Pancreas (tissue), 10 donors: ENCODE measurements around the gene GPR84. TPM values are rescaled to one million over a fixed set of nuclear protein-coding genes. Genes with fewer than 3 reads are reported as not detected.

Source experiments
- ATAC-seq, 4 donors: fragments of 200-7000 bp; cut with Tn5 transposase; one replicate each; pipeline versions ENCODE4 v1.8.0 to v1.9.1; 2020; ENCODE audit warnings: mild to moderate bottlenecking in 4 of 4, moderate library complexity in 4 of 4
- DNase-seq, 6 donors: peaks; one replicate each; pipeline ENCODE4 v3.0.0-alpha.2; 2020
- FAIRE-seq: peaks from 2 replicates; lab custom pipeline; 2012; peaks lifted over from hg19 to GRCh38; lab: Jason Lieb, UNC
- H3K27ac ChIP-seq, 4 donors: fragments of 200-600 bp; sonication (generic); 1 replicate in 3 of 4; 2 replicates in 1 of 4; pipeline versions ENCODE4 v1.5.0 to v1.8.0; 2020
- H3K27me3 ChIP-seq, 4 donors: fragments of 200-600 bp; one replicate each; pipeline ENCODE4 v1.8.0; 2021
- H3K36me3 ChIP-seq, 3 donors: fragments of 200-600 bp; sonication (generic) in 1 of 3; one replicate each; pipeline versions ENCODE4 v1.5.0 to v1.8.0; 2020 to 2021
- H3K4me1 ChIP-seq, 3 donors: fragments of 200-600 bp; one replicate each; pipeline ENCODE4 v1.8.0; 2021
- H3K4me3 ChIP-seq, 4 donors: fragments of 200-600 bp; sonication (generic) in 2 of 4; one replicate each; pipeline versions ENCODE4 v1.5.0 to v1.8.0; 2020 to 2021
- H3K9me3 ChIP-seq, 4 donors: fragments of 200-600 bp; one replicate each; pipeline ENCODE4 v1.8.0; 2021
- WGBS, 2 donors: extraction: QIAGEN DNeasy Blood & Tissue Kit; methylation state at CpG; one replicate each; pipeline ENCODE4 v1.1.7; 2013; 5-methylcytosine and 5-hydroxymethylcytosine counted together
- intact Hi-C, 3 donors: fragments of 100-400 bp; cut with DNase I; formaldehyde crosslinking; loops; one replicate each; pipeline versions ENCODE4 v1.11.1 to v1.14.2; 2022
- polyA plus RNA-seq, 2 donors: library from polyadenylated mRNA; stranded (reverse); fragments of 200-250 nt; gene quantifications; one replicate each; pipeline ENCODE4 v1.2.3, GENCODE V29; 2013
- total RNA-seq, 6 donors: library from RNA; stranded (reverse); fragmentation: NEBNext Ultra II Directional in 4 of 6; extraction: Animal tissue kit (Norgen Biotek cat#: 25700) in 4 of 6; gene quantifications; one replicate each; pipeline versions ENCODE4 v1.2.1 to v1.2.4, GENCODE V29; 2021 to 2023
- TF ChIP-seq, protein P1 (sequence below), 4 donors: fragments of 200-600 bp; sonication (generic) in 3 of 4; IDR thresholded peaks; one replicate each; pipeline versions ENCODE4 v1.5.0 to v1.8.0; 2021; ENCODE audit warnings: antibody characterized with exemption in 4 of 4
- donor health status: healthy with polysubstance abuse.
- donor health status: DM: no; HTN: no; CAD: no; lungs with moderate emphysema.
- donor health status: DM: no; HTN: no; CAD: no.
- donor health status: control.
- donor health status: control.
- donor health status: Bipolar disorder and iron deficiency.
- donor health status: DM: yes; HTN: yes; CAD: no.
- donor health status: DM: no; HTN: no; CAD: no.
- donor health status: DM: no; HTN: no; CAD: no.
- donor health status: DM: yes; HTN: yes; CAD: no.

GPR84 gene
- total and polyA plus RNA-seq, 8 donors = 0.09 to 0.87 (median 0.39) TPM; not detected in 2

DNA sequence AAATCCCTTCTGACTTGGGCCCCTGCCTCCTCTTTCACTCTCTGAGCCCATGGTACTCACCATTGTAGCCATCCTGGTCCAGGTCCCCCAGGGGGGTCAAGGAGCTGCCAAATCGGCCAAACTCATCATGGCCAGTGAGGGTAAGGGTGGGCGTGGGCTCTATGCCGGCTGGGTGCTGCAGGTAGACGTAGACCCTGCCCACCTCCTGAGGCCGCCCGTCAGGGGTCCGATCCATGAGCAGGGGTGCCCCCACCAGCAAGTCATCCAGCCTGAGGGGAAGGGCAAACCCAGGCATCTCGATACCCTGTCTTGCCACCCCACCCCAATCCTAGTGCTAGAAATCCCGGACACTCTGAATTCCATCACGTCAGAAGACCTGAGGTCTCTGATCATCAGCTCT is 40.8 kb upstream of the GPR84 start:
- FAIRE-seq (no peak), ATAC-seq (no peak), DNase-seq (no peak)
- intact Hi-C loops = no loop called here
- 74 to 84% methylated on average over 10 of the region's 10 CpGs for WGBS, 2 donors
- Histone ChIP-seq H3K4me1 (no peaks in the 10 kb centered on the region), H3K27ac (no peak overlapping the region), H3K27me3 (no peaks in the 10 kb centered on the region), H3K4me3 (no peak overlapping the region), H3K9me3 (no peaks in the 10 kb centered on the region), H3K36me3 (peaks cover 0 to 26% (median 8%) of the 10 kb centered on the region in 3 donors)
- TF ChIP-seq, protein P1, sequence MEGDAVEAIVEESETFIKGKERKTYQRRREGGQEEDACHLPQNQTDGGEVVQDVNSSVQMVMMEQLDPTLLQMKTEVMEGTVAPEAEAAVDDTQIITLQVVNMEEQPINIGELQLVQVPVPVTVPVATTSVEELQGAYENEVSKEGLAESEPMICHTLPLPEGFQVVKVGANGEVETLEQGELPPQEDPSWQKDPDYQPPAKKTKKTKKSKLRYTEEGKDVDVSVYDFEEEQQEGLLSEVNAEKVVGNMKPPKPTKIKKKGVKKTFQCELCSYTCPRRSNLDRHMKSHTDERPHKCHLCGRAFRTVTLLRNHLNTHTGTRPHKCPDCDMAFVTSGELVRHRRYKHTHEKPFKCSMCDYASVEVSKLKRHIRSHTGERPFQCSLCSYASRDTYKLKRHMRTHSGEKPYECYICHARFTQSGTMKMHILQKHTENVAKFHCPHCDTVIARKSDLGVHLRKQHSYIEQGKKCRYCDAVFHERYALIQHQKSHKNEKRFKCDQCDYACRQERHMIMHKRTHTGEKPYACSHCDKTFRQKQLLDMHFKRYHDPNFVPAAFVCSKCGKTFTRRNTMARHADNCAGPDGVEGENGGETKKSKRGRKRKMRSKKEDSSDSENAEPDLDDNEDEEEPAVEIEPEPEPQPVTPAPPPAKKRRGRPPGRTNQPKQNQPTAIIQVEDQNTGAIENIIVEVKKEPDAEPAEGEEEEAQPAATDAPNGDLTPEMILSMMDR (IDR thresholded peaks at IDR 0.05) = no peak

DNA sequence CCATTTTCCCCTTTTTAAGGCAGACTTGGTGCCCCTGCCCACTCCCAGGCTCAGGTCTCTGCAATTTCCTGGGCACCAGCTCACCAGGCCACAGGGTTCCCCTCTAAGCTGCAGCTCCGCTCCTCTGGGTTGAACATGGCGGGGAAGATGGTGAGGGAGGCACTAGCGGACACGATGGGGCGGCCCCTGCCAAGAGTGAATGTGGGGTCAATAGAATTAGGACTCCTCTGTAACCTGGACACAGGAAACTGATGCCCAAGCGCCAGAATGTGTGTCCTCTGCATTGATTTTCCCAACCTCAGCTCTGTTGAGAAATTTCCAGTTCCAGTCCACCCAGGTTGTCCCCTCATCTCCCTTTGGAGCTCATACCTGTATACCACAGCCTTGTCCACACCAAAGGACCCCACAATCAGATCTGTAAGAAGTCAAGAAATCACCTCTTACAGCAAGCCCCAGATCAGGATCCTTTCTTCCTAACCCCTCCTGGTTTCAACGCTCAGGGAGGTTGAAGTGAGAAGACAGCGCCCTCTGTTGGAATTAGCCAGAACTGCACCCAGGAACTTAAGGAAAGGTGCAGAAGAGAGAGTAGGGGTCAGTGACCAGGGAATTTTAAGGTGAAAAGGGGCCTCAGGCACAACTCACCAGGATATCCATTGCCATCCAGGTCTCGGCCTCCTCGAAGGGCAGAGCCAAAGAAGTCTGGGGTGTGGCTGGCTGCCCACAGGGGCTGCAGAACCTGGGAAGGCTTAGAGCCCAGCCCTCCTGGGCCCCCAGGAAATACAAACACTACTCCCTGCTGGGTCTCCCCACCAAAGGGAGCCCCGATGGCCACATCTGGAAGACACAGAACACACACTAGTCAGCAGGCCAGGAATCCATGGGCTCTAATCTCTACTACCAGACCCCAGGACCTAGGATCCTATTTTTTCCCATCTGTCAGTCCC is 40.0 kb upstream of the GPR84 start:
- TF ChIP-seq, protein P1 (IDR thresholded peaks at IDR 0.05) = peak; percentile 91 to 95 (median 92)
- Histone ChIP-seq H3K27me3 (no peaks in the 10 kb centered on the region), H3K36me3 (peaks cover 0 to 26% (median 8%) of the 10 kb centered on the region in 3 donors), H3K9me3 (no peaks in the 10 kb centered on the region), H3K4me3 (no peak overlapping the region), H3K4me1 (no peaks in the 10 kb centered on the region), H3K27ac (no peak overlapping the region)
- intact Hi-C loops = loop anchor here in 2 of 3 donors (5.0 kb wide), 1 partner anchor 33 kb away; no protein-coding TSS in a partner anchor
- FAIRE-seq = no peak
- DNase-seq = peak in 4 of 6 donors; percentile 61 to 72 (median 64)
- peak in 3 of 4 donors; percentile 63 to 70 (median 66) for ATAC-seq
- 58 to 59% methylated on average over 11 of the region's 11 CpGs for whole genome bisulfite sequencing, 2 donors

DNA sequence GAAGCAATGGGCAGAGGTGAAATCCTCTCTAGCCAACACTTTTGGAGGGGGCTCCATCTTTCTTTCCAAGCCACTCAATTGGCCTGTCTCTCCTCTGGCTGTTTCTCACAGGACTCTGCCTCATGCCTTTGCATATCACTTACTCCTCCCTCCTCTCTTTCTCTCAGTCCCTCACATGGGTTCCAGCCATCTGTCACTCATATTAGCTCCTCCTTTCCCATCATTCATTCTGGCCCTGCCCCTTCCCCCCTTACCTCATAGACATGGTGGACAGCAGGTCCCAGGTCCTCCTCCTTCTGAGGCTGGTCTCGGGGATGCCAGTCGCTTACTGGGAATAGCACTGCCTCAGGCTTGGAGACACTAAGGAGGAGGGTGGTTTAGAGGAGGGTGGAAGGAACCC is 36.8 kb upstream of the GPR84 start:
- DNase-seq = no peak
- intact Hi-C loops = loop anchor here in 2 of 3 donors (5.0 kb wide), 1 partner anchor 36 kb away; no protein-coding TSS in a partner anchor
- TF ChIP-seq, protein P1 (IDR thresholded peaks at IDR 0.05) = no peak
- 89 to 95% methylated on average over 2 of the region's 2 CpGs for WGBS, 2 donors
- Histone ChIP-seq H3K4me3 (no peak overlapping the region), H3K36me3 (peaks cover 0 to 40% (median 8%) of the 10 kb centered on the region in 3 donors), H3K4me1 (no peaks in the 10 kb centered on the region), H3K9me3 (no peaks in the 10 kb centered on the region), H3K27me3 (no peaks in the 10 kb centered on the region), H3K27ac (no peak overlapping the region)
- FAIRE-seq = no peak
- ATAC-seq = no peak

DNA sequence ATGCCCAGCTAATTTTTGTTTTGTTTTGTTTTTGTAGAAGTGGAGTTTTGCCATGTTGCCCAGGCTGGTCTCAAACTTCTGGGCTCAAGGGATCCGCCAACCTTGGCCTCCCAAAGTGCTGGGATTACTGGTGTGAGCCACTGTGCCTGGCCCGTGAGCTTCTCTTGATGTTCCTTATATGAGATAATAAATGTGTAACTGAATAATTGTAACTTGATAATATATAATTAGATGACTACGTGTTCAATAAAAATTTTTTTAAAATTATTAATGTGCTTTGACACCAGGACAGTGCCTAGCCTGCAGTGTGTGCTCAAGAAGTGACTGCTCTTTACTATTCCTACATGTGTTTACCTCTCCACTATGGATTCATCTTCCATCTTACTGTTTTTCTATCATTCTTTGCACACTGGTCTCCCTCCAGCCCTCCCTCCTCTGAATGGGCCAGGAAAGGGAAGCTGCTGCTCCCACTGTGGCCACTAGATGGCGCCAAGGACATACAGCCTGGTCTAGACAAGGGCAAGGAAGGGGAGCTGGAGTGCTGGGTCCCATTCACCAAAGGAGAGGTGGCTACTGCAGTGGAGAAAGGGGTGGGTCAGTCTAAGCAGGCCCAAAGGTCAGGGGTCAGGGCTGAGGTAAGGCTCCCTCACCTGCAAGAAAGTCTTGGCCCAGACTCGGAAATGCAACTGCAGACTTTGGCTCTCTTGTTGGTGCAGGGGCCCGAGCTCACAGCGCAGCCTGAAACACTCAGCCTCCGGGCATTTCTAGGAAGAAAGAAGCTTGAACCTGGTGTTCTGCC is 34.9 kb upstream of the GPR84 start:
- DNase-seq = peak; percentile 64 to 92 (median 86)
- Histone ChIP-seq H3K4me3 (no peak overlapping the region), H3K27ac (no peak overlapping the region), H3K36me3 (peaks cover 0 to 40% (median 8%) of the 10 kb centered on the region in 3 donors), H3K27me3 (no peaks in the 10 kb centered on the region), H3K9me3 (no peaks in the 10 kb centered on the region), H3K4me1 (no peaks in the 10 kb centered on the region)
- WGBS, 2 donors = 66 to 70% methylated on average over 8 of the region's 8 CpGs
- peak; percentile 84 to 97 (median 94) for ATAC-seq
- intact Hi-C loops = no loop called here
- TF ChIP-seq, protein P1 (IDR thresholded peaks at IDR 0.05) = peak; percentile 86 to 95 (median 93)
- FAIRE-seq = no peak
